BJ (cell line): Measurements from ENCODE around the gene PDCL2. TPM values are rescaled to one million over a fixed set of nuclear protein-coding genes. Genes with fewer than 3 reads are reported as not detected.

Experiments
- CTCF ChIA-PET: fragments of 350-600 bp; formaldehyde crosslinking; extraction: SDS; loops from one replicate; lab custom pipeline; 2021; ENCODE audit warnings: antibody characterized with exemption, inconsistent platforms; lab: Yijun Ruan, JAX
- POLR2A ChIA-PET: fragments of 300-600 bp; sonication (Branson Sonifier 250); formaldehyde crosslinking; extraction: SDS; loops from one replicate; lab custom pipeline; 2021; ENCODE audit warnings: antibody characterized with exemption; lab: Charles Lee
- DNase-seq: peaks from one replicate; pipeline ENCODE4 v3.0.0-alpha.2; 2011; ENCODE audit warnings: low read depth
- H3K27me3 ChIP-seq: 2 replicates; pipeline ENCODE4 v1.6.0; 2011; ENCODE audit warnings: low read length; ENCODE audit not compliant: control insufficient read depth, insufficient read depth
- H3K36me3 ChIP-seq: 2 replicates; pipeline ENCODE4 v1.5.1; 2011; ENCODE audit warnings: low read length; ENCODE audit not compliant: control insufficient read depth, insufficient read depth
- H3K4me3 ChIP-seq: 2 replicates; pipeline ENCODE4 v1.5.1; 2011; ENCODE audit warnings: low read depth, mild to moderate bottlenecking, control low read depth, low read length
- CTCF ChIP-seq: IDR thresholded peaks from 2 replicates; pipeline ENCODE4 v1.5.1; 2011; ENCODE audit warnings: low read depth, mild to moderate bottlenecking, control low read depth, inconsistent platforms, low read length, moderate library complexity; ENCODE audit not compliant: insufficient read depth
- polyA plus RNA-seq: library from polyadenylated mRNA; depleted of rRNA; stranded (reverse); fragments of >200 nt; gene quantifications from 2 replicates; pipeline ENCODE4 v1.2.3, GENCODE V29; 2011

Gene PDCL2
- polyA plus RNA-seq, 1 experiment, result not detected

DNA sequence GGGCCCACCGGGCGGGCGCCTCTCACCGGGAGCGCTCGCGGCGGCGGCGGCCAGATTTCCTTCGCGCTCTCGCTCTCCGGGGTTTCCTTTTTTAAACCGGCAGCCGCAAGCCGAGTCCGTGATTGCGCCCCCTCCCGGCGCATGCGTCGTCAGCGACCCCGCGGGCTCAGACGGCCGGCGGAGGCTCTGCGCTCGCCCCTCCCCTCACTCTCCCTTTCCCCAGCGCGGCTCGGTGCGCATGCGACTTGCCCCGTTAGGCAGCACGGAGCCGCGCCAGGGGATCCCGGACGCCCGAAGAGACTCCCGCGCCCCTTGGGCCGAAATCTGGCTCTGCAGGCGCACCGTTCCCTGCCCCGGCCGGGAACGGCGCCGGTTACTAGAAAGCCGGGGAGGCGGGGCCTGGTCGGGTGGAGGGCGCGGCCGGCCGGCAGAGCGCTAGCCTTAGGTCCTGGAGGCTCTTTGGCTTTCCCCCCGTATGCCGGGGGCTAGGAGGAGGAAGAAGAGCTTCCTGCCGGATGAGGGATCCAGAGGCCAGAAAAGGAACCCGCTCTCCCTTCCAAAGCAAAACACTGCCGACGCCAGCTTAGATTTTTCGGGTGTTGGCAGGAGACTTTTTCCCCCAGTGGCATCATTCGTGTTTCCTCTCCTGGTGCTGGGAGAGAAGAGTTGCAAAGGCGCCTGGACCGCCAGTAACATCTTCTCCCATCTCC, 45.1 kb downstream of the PDCL2 start, which contains the start of gene CLOCK:
TSS of gene CLOCK (minus strand) at position 154 of the 710 bp plus-strand sequence. CDS start 64,124 bp downstream, outside the sequence.
- CTCF ChIA-PET, result interaction anchor here (0.5 to 1.6 kb wide), 4 partner anchors 7 to 201 kb away, joined by 3 to 14 read pairs (median 6); partner anchors contain the start of gene SRD5A3

DNA sequence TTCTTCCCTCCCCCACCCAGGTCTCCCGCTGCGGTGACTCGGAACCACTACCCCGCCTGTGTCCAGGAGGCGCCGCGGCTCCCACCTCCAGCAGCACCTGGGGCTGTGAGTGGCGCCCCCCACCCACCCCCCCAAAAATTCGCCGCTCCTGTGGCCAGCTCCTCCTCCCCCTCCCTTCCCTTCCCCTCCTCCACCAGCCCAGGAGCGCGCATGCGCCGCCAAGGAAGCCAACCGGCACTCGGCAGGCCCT, 45.6 kb downstream of the PDCL2 start:
- no peak for TF ChIP-seq CTCF
- no peaks in the 10 kb centered on the region for H3K36me3 ChIP-seq
- no peaks in the 10 kb centered on the region for H3K27me3 ChIP-seq
- peak overlapping the region; percentile 56 for H3K4me3 ChIP-seq
- ChIA-PET POLR2A (interaction anchor here (0.6 to 1.0 kb wide), 2 partner anchors 21 to 109 kb away, joined by 3 to 4 read pairs; no protein-coding TSS in a partner anchor), CTCF (interaction anchor here (0.9 to 1.6 kb wide), 6 partner anchors 8 to 575 kb away, joined by 3 to 14 read pairs (median 4); partner anchors contain the start of gene SRD5A3)
- no peak for DNase-seq

More for the DNA sequence above, 45.1 kb downstream of the PDCL2 start, which contains the start of gene CLOCK:
- peak; percentile 48 for TF ChIP-seq CTCF
- H3K36me3 ChIP-seq, result no peaks in the 10 kb centered on the region
- no peaks in the 10 kb centered on the region for H3K27me3 ChIP-seq
- peak within 1 kb of the TSS; percentile 56 for H3K4me3 ChIP-seq
- no peak for DNase-seq
- POLR2A ChIA-PET, result interaction anchor here (0.5 to 0.6 kb wide), 3 partner anchors 12 to 314 kb away, joined by 3 read pairs; no protein-coding TSS in a partner anchor

GRCh38 chr4:55545641-55546505, 46.2 kb downstream of the PDCL2 start:
- Histone ChIP-seq H3K4me3 (peak overlapping the region; percentile 56), H3K27me3 (no peaks in the 10 kb centered on the region), H3K36me3 (no peaks in the 10 kb centered on the region)
- TF ChIP-seq CTCF, result no peak
- POLR2A ChIA-PET, result interaction anchor here (0.6 to 1.1 kb wide), 3 partner anchors 21 to 200 kb away, joined by 3 to 4 read pairs (median 3); partner anchors contain the start of gene SRD5A3
- no peak for DNase-seq
- CTCF ChIA-PET, result interaction anchor here (0.6 to 1.6 kb wide), 8 partner anchors 8 to 574 kb away, joined by 3 to 14 read pairs (median 3); partner anchors contain the start of gene SRD5A3

- Histone ChIP-seq H3K4me3 (peak overlapping the region; percentile 56), H3K36me3 (no peaks in the 10 kb centered on the region), H3K27me3 (no peaks in the 10 kb centered on the region)
- CTCF ChIA-PET, result interaction anchor here (0.6 to 1.6 kb wide), 6 partner anchors 40 to 199 kb away, joined by 3 to 14 read pairs (median 4); partner anchors contain the start of gene SRD5A3
- DNase-seq, result no peak
- POLR2A ChIA-PET, result interaction anchor here (0.7 to 1.1 kb wide), 2 partner anchors 92 to 199 kb away, joined by 3 to 9 read pairs; partner anchors contain the start of gene SRD5A3
- no peak for TF ChIP-seq CTCF
Measured at GRCh38 chr4:55545151-55545550, 46.9 kb downstream of the PDCL2 start.
